GM23338 (cell line): Measurements from ENCODE around the gene SIL1. TPM values are rescaled to one million over a fixed set of nuclear protein-coding genes. Genes with fewer than 3 reads are reported as not detected.

Experiments used
- ATAC-seq: fragments of 200-7000 bp; cut with Tn5 transposase; 3 replicates; pipeline ENCODE4 v1.9.1; 2020
- DNase-seq: peaks from one replicate; pipeline ENCODE4 v3.0.0-alpha.2; 2015; ENCODE audit warnings: low spot score
- H2AFZ ChIP-seq: fragments of 200-600 bp; sonication (generic); 2 replicates; pipeline ENCODE4 v1.8.0; 2016; ENCODE audit warnings: antibody characterized with exemption, mild to moderate bottlenecking, moderate library complexity
- H3F3A ChIP-seq: fragments of 200-600 bp; sonication (generic); replicated peaks from 2 replicates; pipeline ENCODE4 v1.8.0; 2017; ENCODE audit warnings: antibody characterized with exemption, mixed run types, low read depth
- H3K27ac ChIP-seq: fragments of 200-600 bp; sonication (generic); 2 replicates; pipeline ENCODE4 v1.6.1; 2016; ENCODE audit warnings: low read depth
- H3K27me3 ChIP-seq: fragments of 200-600 bp; sonication (generic); 2 replicates; pipeline ENCODE4 v1.8.0; 2016; ENCODE audit warnings: mild to moderate bottlenecking, mixed run types, moderate library complexity; ENCODE audit not compliant: insufficient read depth
- H3K36me3 ChIP-seq: fragments of 200-600 bp; sonication (generic); 2 replicates; pipeline ENCODE4 v1.8.0; 2016; ENCODE audit warnings: mild to moderate bottlenecking; ENCODE audit not compliant: insufficient read depth
- H3K4me1 ChIP-seq: fragments of 200-600 bp; sonication (generic); 2 replicates; pipeline ENCODE4 v1.8.0; 2016; ENCODE audit warnings: mild to moderate bottlenecking, moderate library complexity; ENCODE audit not compliant: insufficient read depth
- H3K4me2 ChIP-seq: fragments of 200-600 bp; sonication (generic); 2 replicates; pipeline ENCODE4 v1.7.1; 2017; ENCODE audit warnings: mixed run types
- H3K4me3 ChIP-seq: fragments of 200-600 bp; sonication (generic); 2 replicates; pipeline ENCODE4 v1.6.1; 2016; ENCODE audit warnings: mixed run types
- H3K79me2 ChIP-seq: fragments of 200-600 bp; sonication (generic); replicated peaks from 2 replicates; pipeline ENCODE4 v1.8.0; 2017; ENCODE audit warnings: mild to moderate bottlenecking; ENCODE audit not compliant: insufficient read depth
- H3K9me2 ChIP-seq: fragments of 200-600 bp; sonication (generic); 2 replicates; pipeline ENCODE4 v1.8.0; 2017; ENCODE audit not compliant: insufficient read depth
- H4K20me1 ChIP-seq: fragments of 200-600 bp; sonication (generic); replicated peaks from 2 replicates; pipeline ENCODE4 v1.8.0; 2017; ENCODE audit warnings: mild to moderate bottlenecking; ENCODE audit not compliant: insufficient read depth
- H3K27ac Mint-ChIP-seq: 2 replicates; pipeline ENCODE4 v1.8.0; 2020; ENCODE audit warnings: inconsistent platforms, mild to moderate bottlenecking, moderate library complexity, mixed read lengths
- H3K27me3 Mint-ChIP-seq: 3 replicates; pipeline ENCODE4 v1.8.0; 2022; ENCODE audit warnings: low read depth, mild to moderate bottlenecking, moderate library complexity, mixed read lengths, inconsistent platforms; ENCODE audit not compliant: insufficient read depth, poor library complexity
- H3K36me3 Mint-ChIP-seq: 3 replicates; pipeline ENCODE4 v1.8.0; 2021; ENCODE audit warnings: low read depth, mild to moderate bottlenecking, inconsistent platforms, moderate library complexity, mixed read lengths
- H3K4me1 Mint-ChIP-seq: 3 replicates; pipeline ENCODE4 v1.8.0; 2020; ENCODE audit warnings: mild to moderate bottlenecking, inconsistent platforms, mixed read lengths
- H3K4me3 Mint-ChIP-seq: 3 replicates; pipeline ENCODE4 v1.8.0; 2021; ENCODE audit warnings: moderate library complexity, mild to moderate bottlenecking, inconsistent platforms, mixed read lengths
- H3K9me3 Mint-ChIP-seq: 3 replicates; pipeline ENCODE4 v1.8.0; 2020; ENCODE audit warnings: moderate library complexity, mild to moderate bottlenecking, inconsistent platforms, mixed read lengths
- CREB1 ChIP-seq: fragments of 250-450 bp; sonication (Bioruptor Pico); IDR thresholded peaks from 2 replicates; pipeline ENCODE4 v1.5.0; 2020; ENCODE audit warnings: low read depth, mild to moderate bottlenecking, moderate library complexity
- CTCF ChIP-seq, 2 experiments: fragments of 200-600 bp in 1 of 2; sonication (generic) in 1 of 2; conservative IDR thresholded peaks; 2 replicates each; pipeline versions ENCODE4 v1.5.1 to v1.6.1; 2016 to 2017; ENCODE audit warnings: antibody characterized with exemption in 2 of 2, low read depth in 2 of 2, mild to moderate bottlenecking in 2 of 2, moderate library complexity in 1 of 2
- EZH2 ChIP-seq: fragments of 200-600 bp; sonication (generic); IDR thresholded peaks from one replicate; pipeline ENCODE4 v1.8.0; 2017; ENCODE audit warnings: antibody characterized with exemption, mild to moderate bottlenecking, low read depth; ENCODE audit not compliant: unreplicated experiment
- EZH2phosphoT487 ChIP-seq: fragments of 200-600 bp; sonication (generic); IDR thresholded peaks from one replicate; pipeline ENCODE4 v1.8.1; 2018; ENCODE audit warnings: antibody characterized with exemption; ENCODE audit not compliant: unreplicated experiment
- JUNB ChIP-seq: IDR thresholded peaks from one replicate; pipeline ENCODE4 v1.6.1; 2016; ENCODE audit warnings: antibody characterized with exemption; ENCODE audit not compliant: unreplicated experiment
- NANOG ChIP-seq: IDR thresholded peaks from 2 replicates; pipeline ENCODE4 v1.6.1; 2016; ENCODE audit warnings: antibody characterized with exemption, borderline replicate concordance
- POLR2AphosphoS5 ChIP-seq: IDR thresholded peaks from 2 replicates; pipeline ENCODE4 v1.6.1; 2016; ENCODE audit warnings: antibody characterized with exemption, low read depth
- REST ChIP-seq: IDR thresholded peaks from one replicate; pipeline ENCODE4 v1.6.1; 2018; ENCODE audit warnings: antibody characterized with exemption; ENCODE audit not compliant: unreplicated experiment
- ZNF331 ChIP-seq: fragments of 250-450 bp; sonication (Bioruptor Pico); IDR thresholded peaks from 2 replicates; pipeline ENCODE4 v1.5.0; 2020; ENCODE audit warnings: low read depth, mild to moderate bottlenecking, moderate library complexity
- ZNF462 ChIP-seq: fragments of 250-450 bp; sonication (Bioruptor Pico); IDR thresholded peaks from 2 replicates; pipeline ENCODE4 v1.5.0; 2020; ENCODE audit warnings: mild to moderate bottlenecking, moderate library complexity
- polyA plus RNA-seq: library from polyadenylated mRNA; unstranded; fragments of >200 nt; fragmentation: Nextera tagmentation; extraction: Ambion mirVana; gene quantifications from 2 replicates; pipeline ENCODE4 v1.2.1, GENCODE V29; 2016
- total RNA-seq: library from RNA; depleted of rRNA; stranded (reverse); fragments of >200 nt; shearing (Covaris generic); gene quantifications from 2 replicates; pipeline ENCODE4 v1.2.3, GENCODE V29; 2014

The SIL1 gene
- total and polyA plus RNA-seq, 2 experiments from 2014 or later, result 5.5 to 5.9 TPM

GRCh38 chr5:138981131-138981530 lies 217.0 kb downstream of the SIL1 start (continued):
- no peak for TF ChIP-seq REST
- TF ChIP-seq EZH2, result no peak
- TF ChIP-seq EZH2phosphoT487, result no peak
- no peak for TF ChIP-seq JUNB

- Mint-ChIP-seq H3K4me3 (no peak overlapping the region), H3K27me3 (peaks cover 2% of the 10 kb centered on the region), H3K9me3 (no peaks in the 10 kb centered on the region), H3K4me1 (peaks cover 18% of the 10 kb centered on the region), H3K36me3 (no peaks in the 10 kb centered on the region; the same call in 2 of the 3 replicates), H3K27ac (no peak overlapping the region)
- H4K20me1 ChIP-seq, result no peaks in the 10 kb centered on the region
- no peaks in the 10 kb centered on the region for H3K9me2 ChIP-seq
- H2AFZ ChIP-seq, result no peak overlapping the region
- no peaks in the 10 kb centered on the region for H3F3A ChIP-seq
- ATAC-seq (no peak), DNase-seq (no peak)
- no peak overlapping the region for H3K4me2 ChIP-seq
- no peak overlapping the region for H3K4me3 ChIP-seq
- H3K27me3 ChIP-seq, result no peaks in the 10 kb centered on the region
- H3K4me1 ChIP-seq, result peaks cover 20% of the 10 kb centered on the region
- no peaks in the 10 kb centered on the region for H3K36me3 ChIP-seq
- no peak overlapping the region for H3K27ac ChIP-seq
- H3K79me2 ChIP-seq, result no peaks in the 10 kb centered on the region
- TF ChIP-seq JUNB (no peak), EZH2 (no peak), NANOG (no peak), REST (no peak), ZNF331 (no peak), ZNF462 (CRISPR knock-in tag) (no peak), EZH2phosphoT487 (no peak), CREB1 (CRISPR knock-in tag) (no peak), POLR2AphosphoS5 (no peak), CTCF (conservative IDR thresholded peaks at IDR 0.05; ENCODE audit: low read depth in 2 of 2) (no peak)
Observed at GRCh38 chr5:138980441-138980840, 217.7 kb downstream of the SIL1 start.
